Caco-2 (cell line): ENCODE results near the gene PAFAH1B1. TPM values are rescaled to one million over a fixed set of nuclear protein-coding genes. Genes with fewer than 3 reads are reported as not detected.
"Not testable (repeated sequence)": the region's sequence is repeated elsewhere in the genome, so short reads cannot be mapped to it uniquely, and the experiment has no call there.

Experiments
- BruUV-seq: library from RNA; stranded (reverse); fragments of 400-500 nt; replicated peaks from 2 replicates; lab custom pipeline; 2021; lab: Mats Ljungman, UMichigan
- CTCF ChIA-PET: fragments of 300-600 bp; sonication (Branson Sonifier 250); formaldehyde crosslinking; loops from one replicate; lab custom pipeline; 2022; ENCODE audit warnings: antibody characterized with exemption; lab: Charles Lee
- POLR2A ChIA-PET: fragments of 300-600 bp; sonication (Branson Sonifier 250); formaldehyde crosslinking; loops from one replicate; lab custom pipeline; 2022; ENCODE audit warnings: antibody characterized with exemption; lab: Charles Lee
- DNase-seq, 2 experiments: peaks; one replicate each; pipeline versions ENCODE4 v3.0.0 to v3.0.0-alpha.2; 2020 to 2022
- H3K27me3 ChIP-seq: replicated peaks from 2 replicates; pipeline ENCODE4 v1.6.0; 2011; ENCODE audit warnings: low read length; ENCODE audit not compliant: control insufficient read depth, insufficient read depth
- H3K36me3 ChIP-seq: 2 replicates; pipeline ENCODE4 v1.5.1; 2011; ENCODE audit warnings: low read length; ENCODE audit not compliant: control insufficient read depth, insufficient read depth
- H3K4me1 ChIP-seq: fragments of 250-450 bp; sonication (Bioruptor Pico); 2 replicates; pipeline ENCODE4 v1.5.1; 2020; ENCODE audit warnings: mild to moderate bottlenecking
- H3K4me3 ChIP-seq: 2 replicates; pipeline ENCODE4 v1.5.1; 2011; ENCODE audit warnings: low read depth, mild to moderate bottlenecking, control low read depth, low read length
- H3K9me3 ChIP-seq: fragments of 250-450 bp; sonication (Bioruptor Pico); 2 replicates; pipeline ENCODE4 v1.5.1; 2020; ENCODE audit warnings: mild to moderate bottlenecking, moderate library complexity
- H3K27ac Mint-ChIP-seq: one replicate; pipeline ENCODE4 v1.8.0; 2022; ENCODE audit warnings: mixed read lengths; ENCODE audit not compliant: unreplicated experiment
- H3K27me3 Mint-ChIP-seq: one replicate; pipeline ENCODE4 v1.8.0; 2022; ENCODE audit warnings: mixed read lengths; ENCODE audit not compliant: insufficient read depth, unreplicated experiment
- H3K36me3 Mint-ChIP-seq: one replicate; pipeline ENCODE4 v1.8.0; 2022; ENCODE audit warnings: mild to moderate bottlenecking, mixed read lengths; ENCODE audit not compliant: insufficient read depth, unreplicated experiment
- H3K4me1 Mint-ChIP-seq: one replicate; pipeline ENCODE4 v1.8.0; 2022; ENCODE audit warnings: low read depth, mixed read lengths; ENCODE audit not compliant: unreplicated experiment
- H3K4me3 Mint-ChIP-seq: one replicate; pipeline ENCODE4 v1.8.0; 2022; ENCODE audit warnings: mild to moderate bottlenecking, moderate library complexity, mixed read lengths; ENCODE audit not compliant: unreplicated experiment
- H3K9me3 Mint-ChIP-seq: one replicate; pipeline ENCODE4 v1.8.0; 2022; ENCODE audit warnings: mixed read lengths; ENCODE audit not compliant: unreplicated experiment
- CTCF ChIP-seq, 2 experiments: fragments of 200-600 bp in 1 of 2; IDR thresholded peaks; 1 replicate in 1 of 2; 2 replicates in 1 of 2; pipeline versions ENCODE4 v1.5.1 to v1.8.0; 2011 to 2022; ENCODE audit warnings: antibody characterized with exemption in 1 of 2, control low read depth in 1 of 2, inconsistent platforms in 1 of 2, low read depth in 1 of 2, low read length in 1 of 2, mild to moderate bottlenecking in 1 of 2, moderate library complexity in 1 of 2; ENCODE audit not compliant: insufficient read depth in 1 of 2, severe bottlenecking in 1 of 2, unreplicated experiment in 1 of 2
- intact Hi-C: fragments of 100-400 bp; cut with micrococcal nuclease; formaldehyde crosslinking; loops from one replicate; pipeline ENCODE4 v1.10.0; 2022; ENCODE audit not compliant: unreplicated experiment
- total RNA-seq: library from RNA; stranded (reverse); gene quantifications from 2 replicates; pipeline ENCODE4 v1.2.3, GENCODE V29; 2022

PAFAH1B1 gene
- total RNA-seq, 1 experiment from 2014 or later: 141 TPM

GRCh38 chr17:2571523-2572303 is 21.7 kb upstream of the PAFAH1B1 start:
- CTCF ChIA-PET: no interaction called here
- H3K27me3 Mint-ChIP-seq: peaks cover 4% of the 10 kb centered on the region
- no peaks in the 10 kb centered on the region for H3K36me3 ChIP-seq
- TF ChIP-seq CTCF (IDR thresholded peaks at IDR 0.05; ENCODE audit: insufficient read depth in 1 of 2, low read depth in 1 of 2, low read length in 1 of 2, severe bottlenecking in 1 of 2, unreplicated experiment in 1 of 2): no peak
- no peaks in the 10 kb centered on the region for H3K9me3 ChIP-seq
- peaks cover 5% of the 10 kb centered on the region for H3K4me1 Mint-ChIP-seq
- no peak overlapping the region for H3K4me3 ChIP-seq
- POLR2A ChIA-PET: no interaction called here
- H3K9me3 Mint-ChIP-seq: no peaks in the 10 kb centered on the region
- H3K27me3 ChIP-seq: no peaks in the 10 kb centered on the region
- H3K27ac Mint-ChIP-seq: no peak overlapping the region
- H3K4me1 ChIP-seq: no peaks in the 10 kb centered on the region
- DNase-seq: no peak
- BruUV-seq: no TSS peak
- intact Hi-C loops: no loop called here
- H3K36me3 Mint-ChIP-seq: no peaks in the 10 kb centered on the region
- H3K4me3 Mint-ChIP-seq: no peak overlapping the region

- H3K27me3 ChIP-seq, POLR2A ChIA-PET, H3K4me1 Mint-ChIP-seq, H3K27ac Mint-ChIP-seq, H3K4me3 Mint-ChIP-seq, H3K36me3 Mint-ChIP-seq, intact Hi-C loops, H3K4me3 ChIP-seq, DNase-seq, BruUV-seq, H3K36me3 ChIP-seq, H3K4me1 ChIP-seq, H3K9me3 ChIP-seq, H3K9me3 Mint-ChIP-seq, H3K27me3 Mint-ChIP-seq: not testable (repeated sequence)
- CTCF ChIA-PET: interaction anchor here (0.7 kb wide), 1 partner anchor 441 kb away, joined by 5 read pairs; no protein-coding TSS in a partner anchor
These were observed 21.2 kb upstream of the PAFAH1B1 start for GRCh38 chr17:2572304-2572609.

GRCh38 chr17:2580151-2580550 is 13.3 kb upstream of the PAFAH1B1 start:
- ChIA-PET CTCF (no interaction called here), POLR2A (interaction anchor here (0.9 kb wide), 1 partner anchor 69 kb away, joined by 3 read pairs; the partner anchor contains the start of gene METTL16)
- peaks cover 4% of the 10 kb centered on the region for H3K27me3 Mint-ChIP-seq

More at GRCh38 chr17:2580151-2580550, 13.3 kb upstream of the PAFAH1B1 start:
- BruUV-seq: no TSS peak
- H3K27me3 ChIP-seq: no peaks in the 10 kb centered on the region
- H3K4me3 Mint-ChIP-seq: no peak overlapping the region
- no peaks in the 10 kb centered on the region for H3K4me1 Mint-ChIP-seq
- H3K4me1 ChIP-seq: no peaks in the 10 kb centered on the region
- H3K36me3 Mint-ChIP-seq: no peaks in the 10 kb centered on the region
- no peak for TF ChIP-seq CTCF (IDR thresholded peaks at IDR 0.05; ENCODE audit: insufficient read depth in 1 of 2, low read depth in 1 of 2, low read length in 1 of 2, severe bottlenecking in 1 of 2, unreplicated experiment in 1 of 2)
- intact Hi-C loops: no loop called here
- DNase-seq: no peak
- H3K9me3 ChIP-seq: no peaks in the 10 kb centered on the region
- H3K9me3 Mint-ChIP-seq: no peaks in the 10 kb centered on the region
- H3K4me3 ChIP-seq: no peak overlapping the region
- H3K36me3 ChIP-seq: no peaks in the 10 kb centered on the region
- no peak overlapping the region for H3K27ac Mint-ChIP-seq
